GM21528 (cell line): Measurements from ENCODE around the gene PRIMA1.

Experiments used
- ATAC-seq: cut with Tn5 transposase; IDR thresholded peaks from one replicate; pipeline ENCODE4 v1.9.1; 2021; ENCODE audit warnings: mild to moderate bottlenecking, moderate library complexity; ENCODE audit not compliant: unreplicated experiment, low FRiP score

PRIMA1 gene

DNA sequence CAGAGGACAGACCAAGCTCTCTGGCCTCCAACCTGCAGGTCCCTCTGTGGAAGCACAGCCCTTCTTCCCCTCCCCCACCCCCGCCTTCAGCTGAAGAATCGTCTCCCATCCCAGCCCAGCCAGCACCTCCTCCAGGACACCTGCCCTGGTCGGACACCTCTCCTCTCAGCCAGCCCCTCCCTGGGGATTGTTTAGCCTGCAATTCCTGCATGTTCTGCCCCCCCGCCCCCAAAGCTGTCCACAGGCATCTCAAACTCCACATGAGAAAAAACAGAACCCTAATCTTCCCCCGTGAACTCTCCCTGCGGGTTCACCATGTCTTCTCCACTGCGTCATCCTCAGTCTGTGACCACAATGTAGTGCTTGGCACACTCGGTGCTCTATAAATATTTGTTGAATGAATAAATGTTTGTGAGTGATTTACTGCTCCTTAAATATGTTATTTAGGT is 24.1 kb downstream of the PRIMA1 start:
- no peak for ATAC-seq

DNA sequence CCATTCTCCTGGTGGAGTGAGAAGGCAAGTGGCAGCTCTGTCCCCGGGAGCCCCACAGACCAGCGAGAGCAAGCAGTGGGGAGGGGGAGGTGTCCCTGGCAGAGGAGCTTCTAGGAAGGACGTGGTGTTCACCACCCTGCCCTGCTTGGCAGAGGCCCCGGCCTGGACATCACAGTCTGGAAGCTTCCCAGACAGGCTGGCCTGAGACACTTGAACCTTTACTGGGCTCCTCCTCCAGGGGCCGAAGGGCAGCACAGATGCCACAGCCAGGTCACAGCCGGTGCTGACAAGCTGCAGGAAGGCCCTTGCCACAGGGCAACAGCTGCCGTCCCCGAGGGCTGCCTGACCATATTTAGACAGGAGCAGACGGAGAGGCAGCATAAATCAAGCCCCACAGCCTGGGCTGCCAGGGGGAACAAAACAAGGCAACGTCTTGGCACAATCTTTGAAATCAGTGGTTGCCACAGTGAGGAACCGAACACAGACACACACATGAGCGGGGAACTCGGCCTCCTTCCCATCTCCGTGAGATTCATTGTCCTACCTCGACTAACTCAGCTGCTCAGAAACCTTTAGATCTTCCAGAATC is 28.5 kb downstream of the PRIMA1 start:
- ATAC-seq: no peak

DNA sequence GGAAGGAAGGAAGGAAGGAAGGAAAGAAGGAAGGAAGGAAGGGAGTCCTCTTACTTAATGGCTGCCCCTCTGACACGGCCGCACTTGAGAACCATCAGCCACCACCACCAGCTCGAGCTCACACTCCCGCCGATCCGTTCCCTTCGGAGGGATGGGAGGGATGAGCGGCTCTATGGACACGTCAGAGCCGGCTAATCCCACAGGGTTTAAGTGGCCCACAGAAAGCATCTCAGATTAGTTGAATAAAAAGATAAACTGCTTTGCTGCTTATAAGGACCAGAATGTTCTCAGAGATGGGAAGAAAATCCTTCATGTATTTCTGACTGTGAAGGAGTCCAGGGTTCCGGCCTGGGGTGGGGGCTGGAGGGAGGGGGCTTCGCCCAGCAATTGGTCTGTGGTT is 31.1 kb downstream of the PRIMA1 start:
- ATAC-seq: no peak

DNA sequence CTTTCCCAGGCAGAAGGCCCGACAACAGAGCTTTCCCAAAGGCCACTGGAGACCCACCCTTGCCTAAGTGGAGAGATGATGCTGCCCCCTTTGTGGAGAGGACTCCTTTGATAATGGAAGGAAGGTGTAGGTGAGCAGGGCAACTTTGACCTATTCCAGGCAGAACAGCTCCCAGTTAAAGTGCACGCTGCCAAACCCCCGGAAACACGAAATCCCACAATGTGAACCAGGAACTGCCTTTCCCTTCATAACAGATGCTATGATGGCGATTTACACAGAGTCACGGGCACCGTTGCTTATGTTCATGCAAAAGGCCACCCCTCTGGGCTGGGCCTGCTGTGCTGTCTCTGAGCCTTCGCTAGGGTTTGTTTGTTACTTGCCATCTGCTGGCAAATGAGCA is 34.6 kb downstream of the PRIMA1 start:
- no peak for ATAC-seq

DNA sequence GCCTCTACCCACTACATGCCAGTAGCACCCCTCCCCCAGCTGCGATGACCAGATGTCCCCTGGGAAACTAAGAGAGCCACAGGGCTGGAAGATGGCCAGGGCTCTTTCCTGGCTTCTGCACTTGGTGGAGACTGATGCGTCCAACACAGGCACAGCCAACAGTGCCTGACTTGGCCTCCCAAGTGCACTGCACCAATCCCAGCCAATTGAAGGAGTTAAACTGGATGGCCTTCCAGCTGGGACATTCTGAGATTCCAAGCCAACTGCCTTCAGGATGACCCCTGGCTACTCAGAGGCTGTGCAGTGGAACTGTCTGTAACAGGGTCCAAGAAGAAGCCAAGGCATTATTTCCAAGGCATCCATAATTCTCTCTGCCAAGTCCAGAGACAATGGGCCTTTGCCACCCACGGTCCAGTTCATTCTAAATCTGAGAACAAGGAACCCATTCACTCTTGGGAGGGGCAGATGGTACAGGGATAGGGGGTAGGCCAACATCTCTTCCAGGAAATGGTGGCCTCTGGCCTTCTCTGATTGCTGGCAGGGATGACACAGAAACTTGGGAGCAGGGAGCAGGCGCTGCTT is 35.2 kb downstream of the PRIMA1 start:
- no peak for ATAC-seq

DNA sequence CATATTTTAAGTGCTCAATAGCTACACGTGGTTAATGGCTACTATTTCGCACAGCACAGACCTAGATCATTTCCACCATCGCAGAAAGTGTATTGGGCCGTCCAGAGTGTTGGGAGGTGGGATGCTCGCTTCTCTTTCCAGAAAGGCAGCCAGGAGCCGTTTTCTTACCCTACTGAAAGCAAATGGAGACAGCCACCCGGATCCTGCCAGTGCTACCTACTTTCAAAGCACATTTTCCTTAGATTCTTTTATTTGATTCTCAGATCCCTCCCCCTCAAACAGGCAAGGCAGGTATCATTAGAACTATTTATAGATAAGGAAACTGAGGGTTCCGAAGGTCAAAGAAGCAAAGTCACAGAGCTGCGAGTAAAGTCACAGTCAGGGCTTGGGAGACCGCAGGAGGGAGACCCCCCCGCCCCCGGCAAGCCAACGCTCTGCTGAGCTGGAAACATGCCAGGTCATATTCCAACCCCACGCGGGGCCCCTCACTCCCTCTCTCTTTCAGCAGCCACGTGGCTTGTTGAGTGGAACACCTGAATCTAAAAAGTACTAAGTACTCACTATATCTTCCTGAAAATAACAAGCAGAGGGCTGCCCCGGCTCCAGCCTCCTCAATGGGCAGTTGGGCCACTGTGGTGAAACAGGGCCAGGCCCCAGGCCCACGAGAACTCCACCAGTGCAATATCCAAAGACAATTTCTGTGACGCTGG is 36.2 kb downstream of the PRIMA1 start:
- ATAC-seq: no peak

DNA sequence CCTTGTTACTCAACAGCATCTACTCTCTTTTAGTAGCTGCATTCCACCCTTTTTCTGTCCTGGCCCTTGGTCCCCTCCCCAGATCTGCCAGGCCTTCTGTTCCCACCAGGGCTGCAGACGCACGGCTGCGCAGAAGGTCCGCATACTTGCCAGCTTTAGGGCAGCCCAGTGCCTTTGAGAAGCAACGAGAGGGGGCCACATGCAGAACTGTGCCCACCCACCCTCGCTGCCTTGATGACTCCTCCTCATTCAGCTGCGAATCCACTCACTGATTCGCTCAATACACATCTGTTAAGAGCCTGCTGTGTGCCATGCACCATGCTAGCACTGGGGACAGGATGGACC is 39.2 kb downstream of the PRIMA1 start:
- ATAC-seq: no peak

DNA sequence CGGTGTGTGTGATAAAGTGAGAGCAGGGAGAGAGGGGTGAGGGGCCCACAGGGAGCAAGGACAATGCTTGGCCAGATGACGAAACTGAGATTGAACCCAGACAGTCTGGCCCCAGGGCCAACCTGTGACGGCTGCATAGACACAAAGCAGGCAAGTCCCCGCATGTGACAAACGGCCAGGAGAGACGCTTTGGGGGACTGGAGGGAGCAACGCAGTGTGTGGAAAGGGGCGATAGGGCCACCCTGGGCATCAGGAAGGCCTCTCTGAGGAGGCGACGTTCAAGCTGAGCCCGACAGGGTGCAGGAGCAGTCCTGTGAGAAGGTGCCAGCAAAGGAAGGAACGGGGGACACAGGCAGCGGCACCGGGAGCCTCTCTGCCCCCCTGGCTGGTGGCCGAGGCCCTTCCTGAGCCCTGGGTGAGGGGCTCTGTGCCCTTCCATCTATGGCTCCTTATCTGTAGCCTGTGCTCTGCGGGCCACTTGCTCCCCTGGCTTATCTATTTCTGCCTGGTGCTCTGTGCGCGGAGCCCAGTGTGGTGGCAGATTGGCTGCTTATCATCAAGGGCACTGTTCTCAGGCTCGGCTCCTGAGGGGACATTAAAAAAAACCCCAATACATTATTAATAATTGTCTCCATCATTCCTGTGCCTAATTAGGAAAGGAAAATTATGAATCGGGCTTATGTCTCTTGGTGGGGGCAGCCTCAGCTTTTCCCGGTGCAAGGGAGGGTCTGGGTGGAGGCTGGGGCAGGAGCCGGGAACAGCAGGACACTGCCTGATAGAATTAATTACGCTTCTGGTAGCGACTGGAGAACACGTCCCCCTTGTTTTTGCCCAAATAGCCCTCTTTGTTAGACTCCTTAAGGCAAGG is 39.8 kb downstream of the PRIMA1 start:
- no peak for ATAC-seq

DNA sequence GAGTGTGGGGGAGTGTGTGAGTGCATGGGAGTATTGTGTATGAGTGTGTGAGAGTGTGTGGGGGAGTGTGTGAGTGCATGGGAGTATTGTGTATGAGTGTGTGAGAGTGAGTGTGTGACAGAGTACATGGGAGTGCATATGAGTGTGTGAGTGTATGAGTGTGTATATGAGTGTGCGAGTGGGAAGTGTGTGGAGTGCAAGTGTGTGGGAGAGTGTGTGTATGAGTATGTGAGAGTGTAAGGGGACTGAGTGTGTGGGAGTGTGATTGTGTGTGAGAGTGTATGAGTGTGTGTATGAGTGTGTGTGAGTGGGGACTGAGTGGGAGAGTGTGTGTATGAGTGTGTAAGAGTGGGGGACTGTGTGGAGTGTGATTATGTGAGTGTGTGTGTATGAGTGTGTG is 40.7 kb downstream of the PRIMA1 start:
- no peak for ATAC-seq

DNA sequence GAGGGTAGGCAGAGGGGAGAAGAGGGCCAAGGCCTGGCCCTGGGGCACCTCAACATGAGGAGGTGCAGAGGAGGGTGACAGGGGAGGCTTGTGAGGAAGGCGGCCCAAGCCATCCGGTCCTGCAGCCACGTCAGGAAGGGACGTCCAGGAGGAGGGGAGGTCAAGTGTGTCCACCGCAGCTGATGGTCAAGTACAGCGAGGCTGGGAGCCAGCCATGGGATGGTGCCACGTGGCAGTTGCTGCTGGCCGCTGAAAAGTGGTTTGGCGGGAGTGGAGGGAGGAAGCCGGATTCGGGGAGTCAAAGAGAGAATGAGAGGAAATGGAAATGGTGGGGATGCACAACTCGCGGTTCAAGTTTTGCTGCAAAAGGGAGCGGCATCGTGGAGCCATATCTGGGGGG is 41.2 kb downstream of the PRIMA1 start:
- no peak for ATAC-seq

DNA sequence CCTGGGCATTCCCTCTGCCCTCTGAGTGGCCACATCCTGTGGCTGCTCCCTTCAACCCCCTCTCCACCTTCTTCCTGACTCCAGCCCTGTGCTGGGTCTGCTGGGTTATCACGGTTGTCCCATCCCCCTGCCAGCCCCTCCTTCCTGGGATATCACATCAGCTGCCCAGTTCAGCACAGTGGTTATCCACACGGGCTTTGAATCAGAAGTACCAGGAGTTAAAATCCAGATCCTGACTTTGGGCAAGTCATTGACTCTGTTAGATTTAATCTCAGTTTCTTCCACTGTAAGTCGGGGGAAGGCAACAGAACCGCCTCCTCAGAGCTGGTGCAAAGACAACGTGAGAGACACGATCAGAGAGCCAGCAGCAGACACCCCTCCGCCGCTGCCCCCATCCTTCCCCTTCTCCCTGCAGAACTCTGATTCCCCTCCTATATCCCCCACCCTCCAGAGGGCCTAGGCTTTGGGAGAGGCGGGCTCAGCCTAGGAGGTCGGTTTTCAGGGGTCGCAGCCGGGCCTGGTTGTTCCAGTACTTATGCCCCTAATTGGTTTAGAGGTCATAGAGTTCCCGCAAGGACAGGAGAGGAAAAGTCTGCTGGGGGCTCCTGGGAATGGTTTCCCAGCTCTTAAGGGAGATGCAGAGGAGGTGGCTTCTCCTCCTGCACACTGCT is 42.5 kb downstream of the PRIMA1 start:
- no peak for ATAC-seq

DNA sequence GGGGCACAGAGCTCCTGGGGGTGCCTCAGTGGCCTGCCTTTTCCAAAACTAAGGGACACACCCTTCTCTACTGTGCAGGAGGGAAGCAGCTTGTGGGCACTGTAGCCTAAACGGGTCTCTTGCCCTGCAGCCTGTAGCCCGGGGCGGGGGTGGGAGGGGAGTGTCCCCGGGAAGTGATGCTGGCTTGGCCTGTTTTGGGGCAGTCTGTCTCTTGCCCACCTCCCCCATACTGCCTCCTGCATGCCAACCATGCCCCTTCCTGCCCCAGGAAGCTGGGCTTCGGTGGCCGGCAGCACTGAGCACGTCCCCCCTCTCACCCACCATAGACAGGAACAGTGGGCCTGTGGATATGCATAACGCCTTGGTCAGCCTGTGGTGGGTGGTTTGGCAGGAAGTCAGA is 43.4 kb downstream of the PRIMA1 start:
- ATAC-seq: no peak

DNA sequence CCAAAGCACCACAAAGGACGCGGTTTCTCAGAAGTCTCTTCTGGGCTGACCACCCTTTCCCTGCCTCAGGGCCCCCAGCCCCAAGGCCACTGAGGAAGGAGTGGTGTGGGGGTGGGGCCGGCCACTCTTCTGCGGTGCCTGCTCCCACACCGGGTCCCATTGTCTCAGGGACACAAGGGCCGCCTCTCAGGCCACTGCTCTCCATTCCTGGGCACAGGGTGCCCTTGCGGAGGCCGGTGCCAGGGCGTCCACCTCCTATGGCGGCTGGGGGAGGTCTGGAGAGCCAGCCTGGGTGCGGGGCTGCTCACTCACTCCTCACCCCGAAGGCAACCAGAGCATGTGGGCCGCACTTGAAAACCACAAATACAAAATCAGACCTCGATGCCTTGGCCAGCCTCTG is 44.1 kb downstream of the PRIMA1 start:
- no peak for ATAC-seq

DNA sequence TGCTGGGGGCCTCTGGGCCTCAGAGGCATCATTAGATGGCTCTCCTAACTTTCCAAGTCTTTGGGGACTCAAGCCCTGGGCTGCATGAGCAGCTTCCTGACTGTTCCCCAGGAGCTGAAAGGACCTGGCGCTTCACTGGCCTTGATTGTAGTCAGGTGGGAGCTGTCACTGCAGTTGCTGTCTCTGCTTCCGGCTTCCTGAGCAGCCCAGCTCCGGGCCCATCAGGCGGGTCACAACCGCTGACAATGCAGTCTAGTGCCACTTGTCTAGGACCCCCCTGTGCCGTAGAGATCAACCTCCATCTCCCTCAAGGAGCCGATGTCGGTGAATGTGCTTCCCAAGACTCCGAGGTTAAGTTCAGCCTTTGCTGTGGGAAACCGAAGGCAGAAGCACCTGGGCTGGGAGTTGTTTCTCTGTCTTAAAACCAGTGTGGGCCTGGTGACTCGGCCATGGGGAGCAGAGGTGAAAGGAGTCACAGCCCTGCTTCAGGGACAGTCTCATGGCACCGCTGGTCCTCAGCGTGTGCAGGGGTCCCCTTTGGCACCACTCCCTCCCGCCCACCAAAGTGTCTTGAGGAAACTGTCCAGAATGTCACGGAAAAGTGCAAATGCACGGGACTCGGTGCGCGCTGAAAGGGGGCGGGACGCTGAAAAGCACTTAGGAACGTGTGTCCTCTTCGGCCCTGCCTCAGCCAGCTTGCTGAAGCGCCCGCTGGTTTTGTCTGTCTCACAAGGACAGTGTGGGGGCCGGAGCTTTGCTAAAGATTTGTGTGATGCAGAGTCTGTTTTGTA is 44.8 kb downstream of the PRIMA1 start:
- no peak for ATAC-seq

DNA sequence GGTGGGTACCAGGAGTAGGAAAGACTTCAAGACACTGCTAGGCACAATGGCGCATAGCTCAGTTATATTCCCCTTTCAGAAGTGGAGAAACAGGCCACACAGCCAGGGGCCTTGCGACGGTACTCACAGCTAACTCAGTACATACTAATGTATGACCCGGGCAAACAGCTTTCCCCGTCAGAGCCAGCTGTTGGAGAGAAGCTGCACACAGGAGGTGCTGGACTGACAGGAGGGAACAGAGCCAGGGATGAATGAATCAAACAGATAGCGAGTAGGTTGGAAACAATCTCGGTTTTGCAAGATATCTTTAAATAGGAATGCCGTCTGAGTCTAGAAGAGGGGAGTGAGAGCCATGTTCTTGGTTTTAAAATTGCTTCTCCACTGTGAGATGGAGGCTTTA is 45.5 kb downstream of the PRIMA1 start:
- no peak for ATAC-seq

DNA sequence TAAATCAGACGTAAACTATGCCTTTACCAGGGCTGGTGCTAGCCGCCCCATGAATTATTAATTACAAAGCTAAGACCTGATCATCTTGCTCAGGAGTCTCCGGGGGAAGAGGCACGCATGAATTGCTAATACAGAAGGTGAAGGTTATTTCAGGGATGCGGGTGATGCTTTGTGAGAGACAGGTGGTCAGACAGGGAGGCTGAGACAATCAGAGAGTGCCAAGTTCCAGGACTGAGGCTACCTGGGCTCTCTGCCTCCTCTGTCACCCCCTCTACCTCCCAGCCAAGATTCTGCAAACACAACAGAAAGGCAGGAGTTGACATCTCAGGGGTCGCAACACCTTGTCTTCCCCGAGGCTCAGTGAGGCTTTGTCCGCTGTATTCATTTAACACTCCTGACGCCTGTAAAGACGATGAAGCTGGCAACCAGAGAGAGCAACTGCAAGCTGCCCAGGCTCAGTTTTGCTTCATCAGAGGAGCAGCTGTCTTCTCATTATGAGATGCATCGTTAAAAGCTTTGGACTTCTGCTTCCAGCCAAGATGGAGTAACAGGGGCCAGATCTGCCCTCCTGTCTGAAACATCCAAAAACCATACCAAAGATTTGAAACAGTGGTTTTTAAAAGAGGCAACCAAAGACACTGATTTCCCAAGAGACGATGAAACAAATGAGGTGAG is 46.6 kb downstream of the PRIMA1 start:
- no peak for ATAC-seq

DNA sequence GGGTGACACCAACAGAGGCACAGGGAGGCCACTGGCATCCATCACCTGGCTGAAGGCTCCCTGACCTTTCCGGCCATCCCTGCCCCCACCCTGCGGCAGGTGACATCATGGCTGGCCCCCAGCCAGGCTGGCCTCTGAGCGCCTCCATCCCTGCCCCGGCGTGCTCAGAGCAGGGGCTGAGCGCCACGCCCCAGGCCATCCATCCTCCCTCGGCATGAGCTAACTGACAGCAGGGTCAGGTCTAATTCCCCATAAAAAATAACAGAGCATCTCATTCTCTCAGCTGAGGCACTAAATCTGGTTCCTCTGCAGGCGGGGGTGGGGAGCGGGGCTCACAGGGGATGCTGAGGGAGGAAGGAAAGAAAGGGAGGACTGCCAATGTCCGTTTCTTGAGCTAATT is 50.7 kb downstream of the PRIMA1 start:
- no peak for ATAC-seq

DNA sequence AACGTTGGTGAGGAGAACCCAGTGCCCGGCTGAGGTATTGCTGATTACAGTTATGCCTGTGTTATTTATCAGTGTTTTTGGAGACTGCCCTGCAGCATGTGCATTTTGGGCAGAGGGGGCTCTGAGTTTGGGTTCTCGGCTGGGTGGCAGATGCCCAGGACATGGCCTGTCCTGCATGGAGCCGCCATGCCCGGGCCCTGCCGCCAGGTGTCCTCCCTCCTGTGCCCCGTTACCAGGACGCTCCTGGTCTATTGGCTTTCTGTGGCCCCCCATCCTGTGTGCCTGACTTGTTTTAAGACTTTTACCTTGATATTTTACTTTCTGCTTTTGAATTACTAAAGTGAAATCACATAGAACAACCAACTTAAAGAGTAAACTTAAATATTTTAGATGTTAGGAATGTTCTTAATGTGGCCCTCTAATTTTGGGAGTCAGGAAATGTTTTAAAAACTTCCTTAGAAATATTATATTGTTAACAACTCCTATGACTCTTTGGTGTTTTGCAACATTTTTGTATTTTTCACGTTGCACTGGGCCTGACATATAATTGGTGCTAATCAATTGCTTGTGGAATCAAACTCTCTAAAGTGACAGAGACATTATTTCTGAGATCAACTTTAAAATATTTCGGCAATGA is 51.8 kb downstream of the PRIMA1 start:
- ATAC-seq: no peak

DNA sequence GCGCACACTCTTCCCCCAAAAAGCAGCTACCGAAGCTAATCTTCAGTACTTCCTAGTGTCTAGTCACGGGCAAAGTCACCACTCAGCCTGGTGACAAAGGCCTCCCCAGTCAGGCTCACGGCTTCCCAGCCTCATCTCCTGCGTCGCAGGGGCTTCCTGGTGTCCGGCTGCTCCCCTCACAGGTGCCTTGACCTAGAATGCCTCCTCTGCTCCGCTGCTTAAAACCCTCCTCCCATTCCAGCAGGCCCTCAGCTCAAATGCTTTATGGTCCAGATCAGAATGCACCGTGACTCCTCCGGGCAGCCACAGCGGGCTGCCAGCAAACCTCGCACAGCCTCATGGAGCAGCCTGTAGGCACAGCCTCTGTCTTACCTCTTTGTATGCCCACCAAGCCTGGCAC is 53.1 kb downstream of the PRIMA1 start:
- ATAC-seq: no peak
